ENCODE data around the gene CD93.

Gene CD93

DNA sequence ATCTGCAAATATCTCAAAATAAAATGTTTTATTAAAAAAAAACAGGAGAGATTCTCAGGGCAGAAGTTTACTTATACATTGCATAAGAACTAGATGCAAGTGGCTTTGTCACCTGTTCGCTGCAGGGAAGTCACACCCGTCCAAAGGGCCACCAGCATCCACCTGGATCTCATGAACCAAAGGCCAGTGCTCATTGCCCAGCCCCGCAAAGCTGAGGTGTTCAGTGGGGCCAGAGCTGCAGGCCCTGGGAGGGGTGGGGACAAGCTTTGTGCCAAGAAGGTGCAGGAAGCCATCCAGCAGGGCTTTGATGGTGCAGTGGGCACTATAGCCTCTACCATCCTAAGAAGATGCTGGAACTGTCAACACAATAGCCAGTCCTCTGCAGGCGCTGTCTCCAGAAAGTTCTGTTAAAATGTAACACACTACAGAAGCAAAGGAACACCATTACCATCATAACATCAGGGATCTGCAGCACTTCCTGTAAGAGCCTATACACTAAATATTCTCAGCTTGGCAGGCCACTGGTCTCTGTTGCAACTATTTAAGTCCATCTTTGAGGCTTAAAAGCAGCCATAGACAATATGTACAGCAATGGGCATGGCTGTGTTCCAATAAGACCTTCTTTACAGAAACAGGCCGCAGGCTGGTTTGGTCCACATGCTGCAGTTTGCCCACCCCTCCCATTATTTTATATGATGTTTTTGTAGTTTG, 15.7 kb upstream of the CD93 start:
- TF ChIP-seq CTCF (IDR thresholded peaks at IDR 0.05): no peak

GRCh38 chr20:23100720-23101107, 14.6 kb upstream of the CD93 start:
- TF ChIP-seq CTCF (IDR thresholded peaks at IDR 0.05): no peak

DNA sequence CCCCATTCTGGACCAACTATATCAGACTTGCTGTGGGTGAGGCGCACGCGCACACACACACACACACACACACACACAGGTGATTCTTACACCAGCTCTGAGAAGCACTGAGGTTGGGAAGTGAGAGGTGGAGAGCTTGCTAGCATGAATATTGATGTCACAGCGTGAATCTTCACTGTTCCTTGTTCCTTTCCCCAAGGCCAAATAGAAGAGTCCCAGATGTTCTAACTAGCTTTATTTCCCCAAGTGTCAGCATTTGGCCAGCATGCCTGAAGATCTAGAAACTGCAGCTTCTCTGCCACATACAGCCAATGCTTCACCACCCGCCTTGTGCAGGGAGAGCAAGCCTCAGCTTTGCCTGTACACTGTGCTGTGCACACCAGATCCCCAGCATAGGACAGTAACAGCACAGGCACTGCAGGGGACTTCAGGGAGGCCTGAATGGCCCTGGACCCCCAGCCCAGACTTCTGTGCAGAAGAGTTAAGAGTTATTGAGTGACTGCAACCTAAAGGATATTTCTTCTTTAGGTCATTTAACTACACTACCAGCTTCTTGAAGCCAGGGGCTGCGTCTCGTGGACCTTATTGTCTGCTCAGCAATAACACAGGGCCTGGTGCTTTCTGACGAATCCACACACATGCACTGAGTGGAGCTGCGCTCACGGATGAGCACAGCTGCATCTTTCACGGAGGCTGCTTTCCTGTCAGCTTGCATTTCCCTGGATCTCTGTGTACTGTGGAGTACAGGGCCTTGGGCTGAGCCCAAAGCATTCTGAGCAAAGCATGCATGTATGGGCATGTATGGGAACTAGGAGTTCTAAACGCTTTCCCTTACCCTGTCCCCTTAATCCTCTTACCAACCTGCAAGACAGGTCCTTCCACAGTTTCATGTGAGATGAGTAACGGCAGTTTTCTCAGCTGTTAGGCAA, 13.9 kb upstream of the CD93 start:
- no peak for TF ChIP-seq CTCF (IDR thresholded peaks at IDR 0.05)

- no peak for TF ChIP-seq CTCF (IDR thresholded peaks at IDR 0.05)
These were observed 11.8 kb upstream of the CD93 start for GRCh38 chr20:23097636-23098580.

- no peak for TF ChIP-seq CTCF (IDR thresholded peaks at IDR 0.05)
These were observed 10.9 kb upstream of the CD93 start for GRCh38 chr20:23096986-23097520.

DNA sequence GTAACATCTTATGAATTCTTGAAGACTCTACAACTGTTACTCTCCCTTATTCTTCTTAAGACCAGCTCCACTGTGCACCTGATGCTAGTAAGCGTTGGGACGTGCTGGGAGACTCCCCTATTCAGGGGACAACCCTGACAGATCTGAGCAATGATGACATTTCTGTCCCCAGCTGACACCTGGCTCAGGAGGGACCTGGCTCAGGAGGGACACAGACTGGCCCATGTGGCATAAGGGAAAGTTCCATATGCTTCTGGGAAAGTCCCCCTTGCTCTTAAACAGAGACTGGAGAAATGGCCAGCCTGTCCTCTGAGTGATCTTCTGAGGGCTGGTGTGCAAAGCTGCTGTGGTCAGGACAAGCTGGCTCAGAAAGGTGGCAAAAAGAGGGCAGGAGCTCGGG, 10.0 kb upstream of the CD93 start:
- no peak for TF ChIP-seq CTCF (IDR thresholded peaks at IDR 0.05)

- TF ChIP-seq CTCF (IDR thresholded peaks at IDR 0.05): no peak
These were observed 9.4 kb upstream of the CD93 start for GRCh38 chr20:23095499-23095898.

Data from LNCAP (cell line).